HFF-Myc (cell line): ENCODE data around the gene KRT84.

Experiments used
- DNase-seq: peaks from one replicate; pipeline ENCODE4 v3.0.0-alpha.2; 2011; ENCODE audit warnings: low read depth; ENCODE audit errors: extremely low read depth
- H3K4me3 ChIP-seq: replicated peaks from 2 replicates; pipeline ENCODE4 v1.5.1; 2011; ENCODE audit warnings: low read depth, mild to moderate bottlenecking, control low read depth, low read length
- TF ChIP-seq, protein P1 (sequence below): IDR thresholded peaks from 2 replicates; pipeline ENCODE4 v1.5.1; 2012; ENCODE audit warnings: mild to moderate bottlenecking, low read depth, low read length, control low read depth; ENCODE audit errors: missing control alignments

Gene KRT84

DNA sequence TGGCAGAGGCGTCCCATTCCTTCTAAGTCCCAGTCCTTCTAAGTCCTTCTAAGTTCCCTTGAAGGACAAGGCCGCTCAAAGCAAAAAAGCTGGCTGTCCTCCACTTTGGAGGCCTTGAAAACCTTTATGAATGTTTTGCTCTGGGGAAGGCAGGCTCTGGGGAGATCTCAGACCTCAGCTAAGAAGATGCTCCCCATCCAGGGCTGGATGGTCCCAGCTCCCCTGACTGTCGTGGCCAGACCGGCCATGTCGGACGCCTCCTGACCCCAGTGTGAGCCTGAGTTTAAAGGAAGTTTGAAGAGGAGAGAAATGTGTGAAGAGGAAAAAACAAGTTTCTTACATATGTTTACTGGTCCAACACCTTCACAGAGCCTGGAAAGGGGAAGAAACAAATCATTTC lies 5.9 kb downstream of the KRT84 start:
- TF ChIP-seq, protein P1, sequence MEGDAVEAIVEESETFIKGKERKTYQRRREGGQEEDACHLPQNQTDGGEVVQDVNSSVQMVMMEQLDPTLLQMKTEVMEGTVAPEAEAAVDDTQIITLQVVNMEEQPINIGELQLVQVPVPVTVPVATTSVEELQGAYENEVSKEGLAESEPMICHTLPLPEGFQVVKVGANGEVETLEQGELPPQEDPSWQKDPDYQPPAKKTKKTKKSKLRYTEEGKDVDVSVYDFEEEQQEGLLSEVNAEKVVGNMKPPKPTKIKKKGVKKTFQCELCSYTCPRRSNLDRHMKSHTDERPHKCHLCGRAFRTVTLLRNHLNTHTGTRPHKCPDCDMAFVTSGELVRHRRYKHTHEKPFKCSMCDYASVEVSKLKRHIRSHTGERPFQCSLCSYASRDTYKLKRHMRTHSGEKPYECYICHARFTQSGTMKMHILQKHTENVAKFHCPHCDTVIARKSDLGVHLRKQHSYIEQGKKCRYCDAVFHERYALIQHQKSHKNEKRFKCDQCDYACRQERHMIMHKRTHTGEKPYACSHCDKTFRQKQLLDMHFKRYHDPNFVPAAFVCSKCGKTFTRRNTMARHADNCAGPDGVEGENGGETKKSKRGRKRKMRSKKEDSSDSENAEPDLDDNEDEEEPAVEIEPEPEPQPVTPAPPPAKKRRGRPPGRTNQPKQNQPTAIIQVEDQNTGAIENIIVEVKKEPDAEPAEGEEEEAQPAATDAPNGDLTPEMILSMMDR, result no peak
- H3K4me3 ChIP-seq, result no peak overlapping the region
- no peak for DNase-seq

DNA sequence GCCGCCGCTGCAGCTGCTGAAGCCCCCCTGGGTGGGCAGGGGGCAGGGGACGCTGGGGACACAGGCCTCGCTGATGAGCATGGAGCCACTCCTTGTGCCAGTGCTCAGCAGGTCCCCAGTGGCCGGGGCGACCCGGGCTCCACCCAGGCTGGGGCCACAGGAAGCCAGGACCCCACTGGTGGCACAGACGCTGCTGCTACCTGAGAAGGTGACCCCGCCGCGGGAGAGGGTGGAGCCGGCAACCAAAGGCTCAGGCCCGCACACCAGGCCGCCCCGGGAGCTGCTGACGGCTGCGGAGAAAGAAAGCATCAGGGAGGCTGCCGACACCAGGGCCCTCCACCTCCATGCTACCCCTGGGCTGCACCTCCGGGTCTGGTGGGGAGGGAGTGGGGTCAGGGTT lies 7.4 kb downstream of the KRT84 start:
- no peak overlapping the region for H3K4me3 ChIP-seq
- no peak for DNase-seq
- TF ChIP-seq, protein P1, result no peak

DNA sequence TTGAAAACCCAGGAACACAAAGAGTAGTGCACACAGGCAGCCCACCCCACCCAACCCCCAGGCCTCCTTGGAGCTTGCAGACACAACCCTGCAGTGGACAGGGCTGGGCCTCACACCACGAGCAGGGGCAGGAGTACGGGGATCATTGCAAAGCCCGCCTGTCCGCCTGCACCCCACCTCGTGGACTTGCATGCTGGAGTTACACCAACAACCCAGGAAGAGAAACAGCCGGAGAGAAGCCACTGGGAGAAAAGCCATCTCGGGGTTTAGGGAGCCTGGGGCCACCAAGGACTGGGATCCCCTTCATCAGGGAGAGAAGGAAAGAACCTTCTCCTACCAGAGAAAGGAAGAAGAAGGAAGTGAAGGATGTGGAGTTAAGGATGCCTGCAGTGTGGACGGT lies 8.2 kb downstream of the KRT84 start:
- TF ChIP-seq, protein P1, result no peak
- H3K4me3 ChIP-seq, result no peak overlapping the region

DNA sequence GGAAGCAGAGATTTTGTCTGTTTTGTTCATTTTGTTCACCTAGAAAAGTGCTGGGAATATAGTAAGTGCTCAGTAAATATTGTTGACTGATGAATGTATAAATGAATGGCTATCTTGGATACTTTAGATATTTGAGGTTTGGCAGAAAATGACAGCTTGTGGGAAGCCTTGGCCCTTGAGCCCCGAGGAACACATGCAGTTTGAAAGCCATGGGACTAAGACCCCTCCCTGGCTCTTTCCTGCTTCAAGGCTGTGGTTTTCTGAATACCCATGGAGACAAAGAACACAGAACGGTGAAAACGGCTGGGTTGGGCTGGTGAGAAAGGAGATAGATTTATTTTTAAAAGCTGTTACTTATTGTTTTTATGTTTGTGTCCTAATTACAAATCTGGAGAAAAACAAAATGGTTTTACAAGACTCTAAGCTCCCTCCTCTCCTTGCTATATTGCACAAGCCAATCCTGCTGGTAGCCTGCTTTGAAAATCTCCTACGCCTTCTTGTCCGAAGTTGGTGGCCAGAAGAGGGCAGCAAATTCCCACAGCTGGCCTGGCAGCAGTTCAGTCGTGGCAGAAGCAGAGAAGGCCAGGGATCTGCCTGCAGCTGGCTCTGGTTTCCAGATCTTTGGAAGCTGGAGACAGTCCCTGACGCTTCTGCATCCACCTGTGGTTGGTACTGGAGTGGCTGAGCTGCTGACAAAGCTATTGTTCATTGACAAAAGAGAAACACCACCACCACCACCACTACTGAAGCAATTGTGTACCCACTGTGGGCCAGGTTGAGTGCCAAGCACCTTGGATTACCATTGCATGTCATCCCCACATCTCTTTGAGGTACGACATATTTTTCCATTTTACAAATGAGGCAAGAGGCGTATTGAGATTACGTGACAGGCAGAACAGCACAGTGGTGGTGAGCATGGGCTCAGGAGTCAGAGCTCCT lies 13.0 kb downstream of the KRT84 start:
- DNase-seq, result peak; percentile 47
- TF ChIP-seq, protein P1, result peak; percentile 70
- no peak overlapping the region for H3K4me3 ChIP-seq

More for the DNA sequence above, 8.2 kb downstream of the KRT84 start:
- DNase-seq, result no peak

DNA sequence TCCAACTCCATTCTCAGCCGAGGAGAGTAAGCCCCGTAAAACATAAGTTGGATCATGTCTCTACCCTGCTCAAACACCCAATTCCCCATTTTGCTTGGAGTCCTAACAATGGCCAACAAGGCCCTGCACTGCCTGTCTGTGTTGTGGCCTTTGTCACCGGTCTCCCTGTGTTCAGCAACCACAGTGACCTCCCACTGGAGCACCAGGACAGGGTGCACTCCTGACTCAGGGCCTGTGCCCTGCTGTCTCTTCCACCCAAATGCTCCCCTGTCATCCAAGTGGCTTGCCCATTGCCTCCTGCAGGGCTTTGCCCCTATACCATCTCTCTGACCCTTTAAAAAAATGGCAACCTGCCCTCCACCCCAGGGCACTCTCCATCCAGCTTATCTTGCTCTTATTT lies 13.7 kb downstream of the KRT84 start:
- TF ChIP-seq, protein P1, result no peak
- no peak overlapping the region for H3K4me3 ChIP-seq
- no peak for DNase-seq

DNA sequence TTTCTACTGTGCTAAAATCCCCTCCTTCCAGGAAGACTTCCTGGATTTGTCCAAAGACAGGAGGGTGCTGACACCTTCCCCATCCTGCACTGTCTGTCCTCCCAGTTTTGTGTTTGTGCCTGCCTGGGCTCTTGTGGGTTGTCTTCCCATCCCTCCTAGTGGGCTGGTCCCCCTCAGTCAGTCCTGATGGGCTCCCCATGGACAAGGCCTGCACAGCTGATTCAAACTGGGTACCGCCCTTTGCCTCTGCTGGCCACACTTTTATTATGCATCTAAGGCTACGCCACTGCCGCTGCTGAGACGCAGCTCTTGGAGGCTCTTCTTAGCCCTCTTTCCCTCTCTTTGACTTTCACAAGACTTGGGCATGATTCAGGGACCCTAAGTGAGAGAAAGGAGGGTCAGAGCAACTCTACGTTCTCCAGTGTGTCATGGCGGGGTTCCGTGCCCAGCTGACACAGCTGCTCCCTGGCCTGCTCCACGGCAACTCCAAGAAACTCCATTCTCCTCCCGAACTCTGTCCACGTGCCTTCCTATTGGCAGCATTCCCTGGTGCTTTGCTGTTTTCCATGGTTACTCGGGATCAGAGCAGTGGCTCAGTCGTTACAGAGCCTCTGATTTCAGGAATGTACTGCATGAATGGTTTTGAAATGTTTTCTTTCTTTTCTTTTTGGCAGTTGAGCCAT lies 14.4 kb downstream of the KRT84 start:
- no peak overlapping the region for H3K4me3 ChIP-seq
- DNase-seq, result no peak
- TF ChIP-seq, protein P1, result no peak
